PC-9 (cell line): Measurements from ENCODE around the gene TIMP3. TPM values are rescaled to one million over a fixed set of nuclear protein-coding genes. Genes with fewer than 3 reads are reported as not detected.

ENCODE experiments used
- BruUV-seq: library from RNA; stranded (reverse); fragments of 400-500 nt; replicated peaks from 2 replicates; lab custom pipeline; 2021; lab: Mats Ljungman, UMichigan
- CTCF ChIA-PET: fragments of 300-600 bp; sonication (Branson Sonifier 250); formaldehyde crosslinking; loops from one replicate; lab custom pipeline; 2022; ENCODE audit warnings: antibody characterized with exemption; lab: Charles Lee
- POLR2A ChIA-PET: fragments of 300-600 bp; sonication (Branson Sonifier 250); formaldehyde crosslinking; loops from one replicate; lab custom pipeline; 2022; ENCODE audit warnings: antibody characterized with exemption; ENCODE audit not compliant: unreplicated experiment; lab: Charles Lee
- DNase-seq, 2 experiments: peaks; one replicate each; pipeline versions ENCODE4 v3.0.0 to v3.0.0-alpha.2; 2015 to 2022; ENCODE audit warnings: mixed read lengths in 1 of 2
- H2AFZ ChIP-seq: fragments of 200-600 bp; sonication (generic); 2 replicates; pipeline ENCODE4 v1.8.1; 2017; ENCODE audit warnings: antibody characterized with exemption
- H3F3A ChIP-seq: fragments of 200-600 bp; sonication (generic); 2 replicates; pipeline ENCODE4 v1.8.1; 2017; ENCODE audit warnings: antibody characterized with exemption, mild to moderate bottlenecking, low read depth; ENCODE audit not compliant: insufficient read depth
- H3K27ac ChIP-seq: fragments of 200-600 bp; sonication (generic); 2 replicates; pipeline ENCODE4 v1.6.1; 2016; ENCODE audit warnings: mixed run types
- H3K27me3 ChIP-seq: fragments of 200-600 bp; sonication (generic); 2 replicates; pipeline ENCODE4 v1.6.1; 2016; ENCODE audit warnings: low read depth, mixed run types; ENCODE audit not compliant: insufficient read depth
- H3K36me3 ChIP-seq: fragments of 200-600 bp; sonication (generic); 2 replicates; pipeline ENCODE4 v1.6.1; 2016; ENCODE audit warnings: low read depth, mixed run types
- H3K4me1 ChIP-seq: fragments of 200-600 bp; sonication (generic); replicated peaks from 2 replicates; pipeline ENCODE4 v1.6.1; 2016; ENCODE audit warnings: mixed run types; ENCODE audit not compliant: insufficient read depth
- H3K4me2 ChIP-seq: fragments of 200-600 bp; sonication (generic); 2 replicates; pipeline ENCODE4 v1.6.1; 2017; ENCODE audit warnings: mixed run types
- H3K4me3 ChIP-seq: fragments of 200-600 bp; sonication (generic); 2 replicates; pipeline ENCODE4 v1.6.1; 2016; ENCODE audit warnings: mixed run types
- H3K79me2 ChIP-seq: fragments of 200-600 bp; sonication (generic); 2 replicates; pipeline ENCODE4 v1.6.1; 2017; ENCODE audit warnings: low read depth, mixed run types
- H3K9me2 ChIP-seq: fragments of 200-600 bp; sonication (generic); 2 replicates; pipeline ENCODE4 v1.8.1; 2017; ENCODE audit warnings: mild to moderate bottlenecking; ENCODE audit not compliant: insufficient read depth
- H3K9me3 ChIP-seq: fragments of 200-600 bp; sonication (generic); 2 replicates; pipeline ENCODE4 v1.8.1; 2016; ENCODE audit warnings: low read depth; ENCODE audit not compliant: insufficient read depth
- H4K20me1 ChIP-seq: fragments of 200-600 bp; sonication (generic); 2 replicates; pipeline ENCODE4 v1.8.1; 2017; ENCODE audit not compliant: insufficient read depth
- CTCF ChIP-seq: fragments of 200-600 bp; sonication (generic); conservative IDR thresholded peaks from 2 replicates; pipeline ENCODE4 v1.6.1; 2017; ENCODE audit warnings: mixed run types, antibody characterized with exemption, mild to moderate bottlenecking, moderate library complexity
- EZH2 ChIP-seq: fragments of 200-600 bp; sonication (generic); IDR thresholded peaks from 2 replicates; pipeline ENCODE4 v1.8.0; 2017; ENCODE audit warnings: antibody characterized with exemption, low read depth
- intact Hi-C: fragments of 100-400 bp; cut with micrococcal nuclease; formaldehyde crosslinking; loops from one replicate; pipeline ENCODE4 v1.10.0; 2022; ENCODE audit not compliant: unreplicated experiment
- total RNA-seq: library from RNA; stranded (reverse); gene quantifications from 2 replicates; pipeline ENCODE4 v1.2.3, GENCODE V29; 2021

TIMP3 gene
- total RNA-seq, 1 experiment from 2014 or later, result 79.8 TPM

DNA sequence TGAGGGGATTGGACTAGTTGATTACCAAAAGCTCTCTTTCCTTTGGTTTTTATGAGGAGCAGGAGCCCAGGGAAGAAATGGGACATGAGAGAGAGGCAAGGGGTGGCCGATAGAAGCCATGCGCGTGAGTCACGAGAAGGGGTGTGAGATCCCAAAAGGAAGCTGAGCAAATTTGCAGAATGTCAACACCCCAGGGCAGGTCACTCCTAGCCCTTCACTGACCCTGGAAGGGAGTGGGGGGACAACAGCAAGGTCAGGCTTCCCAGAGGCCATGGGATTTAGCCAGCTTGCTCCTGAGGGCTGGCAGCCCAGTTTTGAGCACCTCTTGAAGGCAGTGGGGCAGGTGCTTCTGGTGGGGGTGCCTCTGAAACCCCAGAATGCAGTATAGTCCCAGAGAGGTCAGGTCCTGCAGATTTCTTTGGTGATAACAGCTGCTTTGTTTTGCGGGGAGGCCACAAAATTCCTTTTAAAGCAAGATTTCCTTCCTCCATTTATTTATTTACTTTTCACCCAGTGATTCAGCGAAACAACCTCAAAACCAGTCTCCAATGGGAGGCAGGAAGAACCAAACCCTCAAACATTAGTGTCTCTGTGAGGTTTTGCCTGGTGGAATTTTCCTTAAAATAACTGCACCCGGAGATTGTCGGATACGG, 40.1 kb upstream of the TIMP3 start:
- no peaks in the 10 kb centered on the region; the same call in 1 of the 2 replicates for H3K9me3 ChIP-seq
- peak overlapping the region; percentile 72 for H3K4me2 ChIP-seq
- H2AFZ ChIP-seq, result peak overlapping the region; percentile 26; the same call in 1 of the 2 replicates
- ChIA-PET POLR2A (interaction anchor here (0.6 to 1.0 kb wide), 5 partner anchors 16 to 891 kb away, joined by 3 to 7 read pairs (median 3); no protein-coding TSS in a partner anchor), CTCF (interaction anchor here (0.6 to 1.1 kb wide), 3 partner anchors 36 to 222 kb away, joined by 3 to 6 read pairs (median 4); no protein-coding TSS in a partner anchor)
- peak overlapping the region; percentile 97 for H3K27ac ChIP-seq
- peak overlapping the region; percentile 27; the same call in 1 of the 2 replicates for H3K4me3 ChIP-seq
- peaks cover 32% of the 10 kb centered on the region for H3F3A ChIP-seq
- peaks cover 62% of the 10 kb centered on the region for H3K4me1 ChIP-seq
- TF ChIP-seq EZH2, result no peak
- DNase-seq, result peak; percentile 85 to 98
- H4K20me1 ChIP-seq, result no peaks in the 10 kb centered on the region
- peaks cover 4% of the 10 kb centered on the region for H3K79me2 ChIP-seq
- no peaks in the 10 kb centered on the region for H3K27me3 ChIP-seq
- no peaks in the 10 kb centered on the region for H3K36me3 ChIP-seq
- intact Hi-C loops, result loop anchor here (1.0 to 2.0 kb wide), 7 partner anchors 16 to 232 kb away; no protein-coding TSS in a partner anchor
- H3K9me2 ChIP-seq, result no peaks in the 10 kb centered on the region
- no TSS peak for BruUV-seq

- BruUV-seq, result no TSS peak
- no peaks in the 10 kb centered on the region for H4K20me1 ChIP-seq
Measured at GRCh38 chr22:32764330-32765131, 37.0 kb upstream of the TIMP3 start.

GRCh38 chr22:32765132-32765618, 36.3 kb upstream of the TIMP3 start:
- Histone ChIP-seq H2AFZ (no peak overlapping the region), H3K27me3 (no peaks in the 10 kb centered on the region), H3K27ac (no peak overlapping the region), H4K20me1 (no peaks in the 10 kb centered on the region), H3K9me2 (no peaks in the 10 kb centered on the region), H3K4me3 (no peak overlapping the region), H3F3A (peaks cover 32% of the 10 kb centered on the region), H3K79me2 (peaks cover 4% of the 10 kb centered on the region), H3K4me1 (peaks cover 50% of the 10 kb centered on the region), H3K9me3 (peaks cover 8% of the 10 kb centered on the region; the same call in 1 of the 2 replicates), H3K36me3 (no peaks in the 10 kb centered on the region), H3K4me2 (no peak overlapping the region)
- no peak for TF ChIP-seq EZH2
- no peak for TF ChIP-seq CTCF
- ChIA-PET POLR2A (interaction anchor here (0.6 kb wide), 1 partner anchor 351 kb away, joined by 5 read pairs; no protein-coding TSS in a partner anchor), CTCF (interaction anchor here (0.7 kb wide), 1 partner anchor 235 kb away, joined by 3 read pairs; no protein-coding TSS in a partner anchor)
- DNase-seq, result no peak
- no TSS peak for BruUV-seq
- intact Hi-C loops, result no loop called here

More at GRCh38 chr22:32764330-32765131, 37.0 kb upstream of the TIMP3 start:
- H3K4me2 ChIP-seq, result peak overlapping the region; percentile 46
- peaks cover 4% of the 10 kb centered on the region for H3K79me2 ChIP-seq
- H3K4me1 ChIP-seq, result peaks cover 53% of the 10 kb centered on the region
- no peak overlapping the region for H2AFZ ChIP-seq
- peak in 1 of 2 experiments; percentile 79 for DNase-seq
- peaks cover 8% of the 10 kb centered on the region; the same call in 1 of the 2 replicates for H3K9me3 ChIP-seq
- H3K27me3 ChIP-seq, result no peaks in the 10 kb centered on the region
- POLR2A ChIA-PET, result no interaction called here
- H3K27ac ChIP-seq, result peak overlapping the region; percentile 52
- no peak overlapping the region for H3K4me3 ChIP-seq
- H3K36me3 ChIP-seq, result no peaks in the 10 kb centered on the region
- CTCF ChIA-PET, result interaction anchor here (0.6 to 1.2 kb wide), 2 partner anchors 33 to 679 kb away, joined by 3 to 10 read pairs; no protein-coding TSS in a partner anchor
- intact Hi-C loops, result no loop called here
- TF ChIP-seq EZH2 (no peak), CTCF (no peak)
- no peaks in the 10 kb centered on the region for H3K9me2 ChIP-seq
- peaks cover 32% of the 10 kb centered on the region for H3F3A ChIP-seq
